HepG2 (cell line): ENCODE measurements around the gene GRIN3B. TPM values are rescaled to one million over a fixed set of nuclear protein-coding genes. Genes with fewer than 3 reads are reported as not detected.

ENCODE experiments used
- CHD2 ChIP-seq: IDR thresholded peaks from 2 replicates; pipeline ENCODE4 v1.6.1; 2011; ENCODE audit warnings: low read depth, low read length, improper control_type of control experiment
- CHD4 ChIP-seq: fragments of 200-600 bp; sonication (generic); IDR thresholded peaks from 2 replicates; pipeline ENCODE4 v1.7.0; 2017; ENCODE audit warnings: mild to moderate bottlenecking, low read length, borderline replicate concordance
- CREB1 ChIP-seq, 2 experiments: fragments of 450-650 bp in 1 of 2; IDR thresholded peaks; 2 replicates each; pipeline ENCODE4 v1.6.1; 2016 to 2017; ENCODE audit warnings: control low read depth in 1 of 2, mild to moderate bottlenecking in 1 of 2, missing compliant biosample characterization in 1 of 2, missing genetic modification characterization in 1 of 2
- FOXO1 ChIP-seq: sonication (generic); formaldehyde crosslinking; IDR thresholded peaks from 2 replicates; pipeline ENCODE4 v1.4.0; 2020; ENCODE audit warnings: missing genetic modification reagents
- HNF4G ChIP-seq, 2 experiments: sonication (generic) in 1 of 2; formaldehyde crosslinking in 1 of 2; IDR thresholded peaks; 2 replicates each; pipeline versions ENCODE4 v1.4.0 to v1.6.1; 2011 to 2020; ENCODE audit warnings: borderline replicate concordance in 2 of 2, low read depth in 2 of 2, mild to moderate bottlenecking in 2 of 2, low read length in 1 of 2, missing genetic modification reagents in 1 of 2, moderate library complexity in 1 of 2
- KAT7 ChIP-seq: IDR thresholded peaks from 2 replicates; pipeline ENCODE4 v1.6.1; 2018; ENCODE audit warnings: borderline replicate concordance, missing compliant biosample characterization
- MIER3 ChIP-seq: IDR thresholded peaks from 2 replicates; pipeline ENCODE4 v1.6.1; 2016; ENCODE audit warnings: missing compliant biosample characterization, borderline replicate concordance
- MTF1 ChIP-seq: sonication (generic); formaldehyde crosslinking; IDR thresholded peaks from 2 replicates; pipeline ENCODE4 v1.5.0; 2020; ENCODE audit warnings: missing genetic modification reagents
- PAWR ChIP-seq: sonication (generic); formaldehyde crosslinking; IDR thresholded peaks from 2 replicates; pipeline ENCODE4 v1.4.0; 2020; ENCODE audit warnings: missing genetic modification reagents, mild to moderate bottlenecking, borderline replicate concordance
- PTBP1 ChIP-seq: fragments of 200-400 bp; formaldehyde crosslinking; IDR thresholded peaks from 2 replicates; pipeline ENCODE4 v1.6.1; 2018; ENCODE audit warnings: low read length, low read depth; ENCODE audit not compliant: poor library complexity, severe bottlenecking
- RBM22 ChIP-seq: fragments of 200-400 bp; formaldehyde crosslinking; optimal IDR thresholded peaks from 2 replicates; pipeline ENCODE3; 2017; ENCODE audit warnings: mild to moderate bottlenecking, low read length, moderate library complexity
- RFX5 ChIP-seq: IDR thresholded peaks from 2 replicates; pipeline ENCODE4 v1.6.1; 2011; ENCODE audit warnings: low read depth, low read length, improper control_type of control experiment
- RORA ChIP-seq: sonication (generic); formaldehyde crosslinking; IDR thresholded peaks from 2 replicates; pipeline ENCODE4 v1.5.0; 2020; ENCODE audit warnings: mild to moderate bottlenecking, missing genetic modification reagents, moderate library complexity
- SAP130 ChIP-seq: IDR thresholded peaks from 2 replicates; pipeline ENCODE4 v1.6.1; 2016; ENCODE audit warnings: low read depth
- SIX1 ChIP-seq: sonication (generic); formaldehyde crosslinking; IDR thresholded peaks from 2 replicates; pipeline ENCODE4 v1.4.0; 2020; ENCODE audit warnings: missing genetic modification reagents, borderline replicate concordance
- SP140L ChIP-seq: sonication (generic); formaldehyde crosslinking; IDR thresholded peaks from 2 replicates; pipeline ENCODE4 v1.4.0; 2020; ENCODE audit warnings: missing genetic modification reagents, borderline replicate concordance
- TARDBP ChIP-seq: sonication (generic); formaldehyde crosslinking; IDR thresholded peaks from 2 replicates; pipeline ENCODE4 v1.8.0; 2022; ENCODE audit warnings: mild to moderate bottlenecking, missing genetic modification reagents
- TEF ChIP-seq: sonication (generic); formaldehyde crosslinking; IDR thresholded peaks from 2 replicates; pipeline ENCODE4 v1.5.0; 2020; ENCODE audit warnings: missing genetic modification reagents
- TFE3 ChIP-seq: IDR thresholded peaks from 2 replicates; pipeline ENCODE4 v1.6.1; 2016
- ZBTB7A ChIP-seq: sonication (generic); formaldehyde crosslinking; IDR thresholded peaks from 2 replicates; pipeline ENCODE4 v1.8.0; 2022; ENCODE audit warnings: mild to moderate bottlenecking, missing genetic modification reagents
- ZNF331 ChIP-seq: sonication (generic); formaldehyde crosslinking; IDR thresholded peaks from 2 replicates; pipeline ENCODE4 v1.4.0; 2020; ENCODE audit warnings: missing genetic modification reagents
- ZNF484 ChIP-seq: sonication (generic); formaldehyde crosslinking; IDR thresholded peaks from 2 replicates; pipeline ENCODE4 v1.5.1; 2020; ENCODE audit warnings: mild to moderate bottlenecking, low read depth, missing genetic modification reagents, borderline replicate concordance
- ZNF607 ChIP-seq: sonication (generic); formaldehyde crosslinking; IDR thresholded peaks from 2 replicates; pipeline ENCODE4 v1.5.1; 2020; ENCODE audit warnings: missing genetic modification reagents, mild to moderate bottlenecking, borderline replicate concordance
- ZSCAN20 ChIP-seq: sonication (generic); formaldehyde crosslinking; IDR thresholded peaks from 2 replicates; pipeline ENCODE4 v1.4.0; 2020; ENCODE audit warnings: missing genetic modification reagents, mild to moderate bottlenecking, borderline replicate concordance
- polyA plus RNA-seq, 8 experiments: library from polyadenylated mRNA; depleted of rRNA in 3 of 8; stranded (reverse) in 7 of 8; unstranded in 1 of 8; fragments of >200 nt; fragmentation: Illumina TruSeq in 4 of 8; extraction: Trizol in 4 of 8; gene quantifications; 2 replicates each; pipeline versions ENCODE4 v1.2.1 to v1.2.3, GENCODE V29; 2011 to 2016; ENCODE audit warnings: low read depth in 4 of 8, missing spikeins in 1 of 8, mixed read lengths in 1 of 8; ENCODE audit not compliant: insufficient read depth in 1 of 8
- total RNA-seq, 5 experiments: library from RNA; depleted of rRNA; stranded (reverse); fragments of >200 nt; fragmentation: Illumina TruSeq; extraction: Trizol; gene quantifications; 2 replicates each; pipeline ENCODE4 v1.2.3, GENCODE V29; 2016; ENCODE audit warnings: low read depth in 1 of 5
- TF ChIP-seq, protein P1 (sequence below): sonication (generic); formaldehyde crosslinking; IDR thresholded peaks from 2 replicates; pipeline ENCODE4 v1.8.1; 2023; ENCODE audit warnings: mild to moderate bottlenecking, missing genetic modification reagents, borderline replicate concordance
- TF ChIP-seq, protein P2 (sequence below): sonication (generic); formaldehyde crosslinking; IDR thresholded peaks from 2 replicates; pipeline ENCODE4 v1.5.0; 2020; ENCODE audit warnings: mild to moderate bottlenecking, missing genetic modification reagents, moderate library complexity

Gene GRIN3B
- total and polyA plus RNA-seq, 2 of the 13 experiments (the other 11 are each of a cell fraction or from before 2014, with no cell fraction given): 0.07 to 0.20 TPM

DNA sequence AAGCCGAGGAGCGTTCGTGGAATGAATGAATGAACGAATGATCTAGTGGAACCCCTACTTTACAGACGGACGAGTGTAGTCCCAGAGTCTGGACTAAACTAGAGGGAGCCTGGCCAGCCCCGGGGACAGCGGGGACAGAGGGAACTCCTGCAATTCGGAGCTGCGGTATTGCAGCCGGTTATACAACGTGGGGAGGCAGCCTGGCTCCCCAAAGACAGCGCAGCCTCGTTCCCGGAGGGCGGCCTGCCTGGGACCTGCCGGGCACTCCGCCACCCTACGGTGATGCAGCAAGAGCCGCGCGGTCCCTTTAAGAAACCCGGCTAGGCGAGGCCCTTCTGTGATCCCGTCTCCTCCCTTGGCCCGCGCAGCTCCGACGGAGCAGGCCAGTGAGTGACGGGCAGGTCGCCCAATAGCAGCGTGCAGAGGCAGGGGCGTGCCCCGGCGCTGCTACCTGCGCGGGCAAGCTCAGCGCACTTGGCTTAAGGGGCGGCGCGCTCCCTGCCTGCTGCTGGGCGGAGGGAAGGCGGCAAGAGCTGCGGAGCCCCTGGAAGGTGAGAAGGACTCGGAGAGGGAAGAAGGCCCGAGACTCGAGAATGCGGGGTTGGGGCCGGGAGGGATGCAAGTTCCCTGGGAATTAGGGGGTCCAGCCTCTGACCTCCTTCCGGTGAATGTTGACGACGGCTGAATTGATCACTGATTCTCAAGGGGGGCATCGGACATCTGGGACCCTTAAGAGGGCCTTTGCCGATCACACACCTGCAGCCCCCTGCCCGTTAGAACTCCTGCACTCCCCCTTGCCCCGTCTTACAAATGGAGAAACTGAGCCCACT lies 39.6 kb downstream of the GRIN3B start, which contains the start of gene ABCA7 (continued):
- TF ChIP-seq RBM22 (peak; percentile 89), CREB1 (IDR thresholded peaks at IDR 0.05) (peak; percentile 79), CREB1 (CRISPR knock-in tag; IDR thresholded peaks at IDR 0.05) (peak; percentile 73), RORA (CRISPR knock-in tag) (no peak), PAWR (CRISPR knock-in tag) (no peak), TARDBP (CRISPR knock-in tag) (no peak; the same call in 1 of the 2 replicates), ZSCAN20 (CRISPR knock-in tag) (0 out of 2 replicates have a peak, but pooled peaks have one; percentile 50), MIER3 (CRISPR knock-in tag) (no peak; the same call in 1 of the 2 replicates), ZBTB7A (CRISPR knock-in tag) (no peak; the same call in 1 of the 2 replicates), ZNF331 (CRISPR knock-in tag) (peak; percentile 48; the same call in 1 of the 2 replicates), FOXO1 (CRISPR knock-in tag) (no peak), KAT7 (no peak), TEF (CRISPR knock-in tag) (no peak), RFX5 (no peak), MTF1 (CRISPR knock-in tag) (no peak), SAP130 (peak; percentile 95), TFE3 (CRISPR knock-in tag) (no peak), CHD4 (no peak; the same call in 1 of the 2 replicates), CHD2 (peak; percentile 74), PTBP1 (no peak), HNF4G (IDR thresholded peaks at IDR 0.05; ENCODE audit: borderline replicate concordance, low read depth, low read length) (no peak), HNF4G (CRISPR knock-in tag; IDR thresholded peaks at IDR 0.05; ENCODE audit: borderline replicate concordance, low read depth) (no peak), SP140L (CRISPR knock-in tag) (no peak), ZNF607 (CRISPR knock-in tag) (0 out of 2 replicates have a peak, but pooled peaks have one; percentile 26), SIX1 (CRISPR knock-in tag) (no peak), ZNF484 (CRISPR knock-in tag) (no peak)
- TF ChIP-seq, protein P1, sequence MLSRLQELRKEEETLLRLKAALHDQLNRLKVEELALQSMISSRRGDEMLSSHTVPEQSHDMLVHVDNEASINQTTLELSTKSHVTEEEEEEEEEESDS (CRISPR knock-in tag): no peak
- TF ChIP-seq, protein P2, sequence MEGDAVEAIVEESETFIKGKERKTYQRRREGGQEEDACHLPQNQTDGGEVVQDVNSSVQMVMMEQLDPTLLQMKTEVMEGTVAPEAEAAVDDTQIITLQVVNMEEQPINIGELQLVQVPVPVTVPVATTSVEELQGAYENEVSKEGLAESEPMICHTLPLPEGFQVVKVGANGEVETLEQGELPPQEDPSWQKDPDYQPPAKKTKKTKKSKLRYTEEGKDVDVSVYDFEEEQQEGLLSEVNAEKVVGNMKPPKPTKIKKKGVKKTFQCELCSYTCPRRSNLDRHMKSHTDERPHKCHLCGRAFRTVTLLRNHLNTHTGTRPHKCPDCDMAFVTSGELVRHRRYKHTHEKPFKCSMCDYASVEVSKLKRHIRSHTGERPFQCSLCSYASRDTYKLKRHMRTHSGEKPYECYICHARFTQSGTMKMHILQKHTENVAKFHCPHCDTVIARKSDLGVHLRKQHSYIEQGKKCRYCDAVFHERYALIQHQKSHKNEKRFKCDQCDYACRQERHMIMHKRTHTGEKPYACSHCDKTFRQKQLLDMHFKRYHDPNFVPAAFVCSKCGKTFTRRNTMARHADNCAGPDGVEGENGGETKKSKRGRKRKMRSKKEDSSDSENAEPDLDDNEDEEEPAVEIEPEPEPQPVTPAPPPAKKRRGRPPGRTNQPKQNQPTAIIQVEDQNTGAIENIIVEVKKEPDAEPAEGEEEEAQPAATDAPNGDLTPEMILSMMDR (CRISPR knock-in tag): no peak; the same call in 1 of the 2 replicates
